Erythroblast (primary cell): ENCODE measurements around the gene FBLN2.

ENCODE experiments used
- GATA1 ChIP-seq: IDR thresholded peaks from 2 replicates; pipeline ENCODE4 v1.6.1; 2011; ENCODE audit warnings: low read depth, mild to moderate bottlenecking, control low read depth, low read length, moderate library complexity
- POLR2A ChIP-seq: IDR thresholded peaks from 2 replicates; pipeline ENCODE4 v1.6.1; 2011; ENCODE audit warnings: mild to moderate bottlenecking, low read length

- TF ChIP-seq POLR2A (no peak), GATA1 (no peak)
Observed at GRCh38 chr3:13536432-13536831, 12.5 kb upstream of the FBLN2 start.
